22Rv1 (cell line): Measurements from ENCODE around the gene TEX2.
A peak's percentile ranks its signal among the peaks of the same experiment; 100 is the strongest.

Source experiments
- H3K27ac ChIP-seq: fragments of 450-650 bp; 2 replicates; pipeline ENCODE4 v1.5.1; 2017
- CTCF ChIP-seq: fragments of 450-650 bp; IDR thresholded peaks from 2 replicates; pipeline ENCODE4 v1.5.1; 2017; ENCODE audit warnings: mild to moderate bottlenecking
- ZFX ChIP-seq: fragments of 450-650 bp; IDR thresholded peaks from 2 replicates; pipeline ENCODE4 v1.6.1; 2017; ENCODE audit warnings: antibody characterized with exemption, borderline replicate concordance

Gene TEX2

GRCh38 chr17:64150237-64151015 is 112.6 kb downstream of the TEX2 start:
- peak overlapping the region; percentile 98 for H3K27ac ChIP-seq
- TF ChIP-seq ZFX (no peak), CTCF (no peak)

GRCh38 chr17:64149196-64149595 is 113.9 kb downstream of the TEX2 start:
- TF ChIP-seq CTCF (no peak), ZFX (no peak)
- peak overlapping the region; percentile 98 for H3K27ac ChIP-seq

GRCh38 chr17:64148699-64149098 is 114.4 kb downstream of the TEX2 start:
- H3K27ac ChIP-seq, result peak overlapping the region; percentile 98
- no peak for TF ChIP-seq ZFX

- peak overlapping the region; percentile 98 for H3K27ac ChIP-seq
- TF ChIP-seq ZFX (no peak), CTCF (no peak)
Measured at GRCh38 chr17:64148017-64148631, 114.9 kb downstream of the TEX2 start.

DNA sequence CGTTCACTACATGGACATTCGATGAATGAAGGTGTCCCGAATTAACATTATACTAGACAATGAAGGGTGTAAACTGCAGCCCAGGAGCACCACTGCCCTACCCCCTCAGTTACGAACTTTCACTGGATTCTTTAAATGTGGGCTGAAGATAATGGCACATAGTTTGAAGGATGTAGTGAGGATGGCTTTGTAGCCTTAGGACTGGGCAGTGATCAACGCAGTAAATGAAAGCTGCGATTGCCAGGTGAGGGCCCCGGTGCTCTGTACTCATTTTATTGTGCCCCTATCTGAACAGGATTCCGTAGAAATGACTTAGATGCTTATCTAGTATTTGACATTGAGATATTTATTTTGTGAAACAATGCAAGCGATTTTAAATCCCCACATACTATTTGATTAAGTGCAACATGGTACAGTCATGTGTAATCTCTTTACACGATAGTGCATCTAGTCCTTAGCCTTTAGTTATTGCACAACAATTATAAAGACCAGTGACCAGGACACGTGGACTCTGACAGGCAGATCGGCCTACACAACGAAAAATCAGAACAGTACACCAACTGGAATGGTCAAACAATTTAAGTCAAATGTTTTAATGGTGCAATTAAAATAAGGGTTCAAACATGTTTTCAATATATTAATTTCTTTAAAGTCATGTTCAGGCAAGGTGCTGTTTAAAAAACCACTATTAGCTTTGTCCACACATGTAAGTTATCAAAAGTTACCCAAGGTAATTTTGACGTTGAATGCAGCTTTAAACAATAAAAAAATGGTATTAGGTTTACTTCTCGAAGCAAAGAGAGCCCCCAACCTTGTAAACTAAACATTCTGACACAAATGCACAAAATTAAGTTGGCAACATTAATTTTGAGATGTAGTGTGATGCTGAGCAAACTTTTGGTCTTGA is 115.7 kb downstream of the TEX2 start:
- peak overlapping the region; percentile 98 for H3K27ac ChIP-seq
- TF ChIP-seq ZFX, result no peak
- no peak for TF ChIP-seq CTCF

DNA sequence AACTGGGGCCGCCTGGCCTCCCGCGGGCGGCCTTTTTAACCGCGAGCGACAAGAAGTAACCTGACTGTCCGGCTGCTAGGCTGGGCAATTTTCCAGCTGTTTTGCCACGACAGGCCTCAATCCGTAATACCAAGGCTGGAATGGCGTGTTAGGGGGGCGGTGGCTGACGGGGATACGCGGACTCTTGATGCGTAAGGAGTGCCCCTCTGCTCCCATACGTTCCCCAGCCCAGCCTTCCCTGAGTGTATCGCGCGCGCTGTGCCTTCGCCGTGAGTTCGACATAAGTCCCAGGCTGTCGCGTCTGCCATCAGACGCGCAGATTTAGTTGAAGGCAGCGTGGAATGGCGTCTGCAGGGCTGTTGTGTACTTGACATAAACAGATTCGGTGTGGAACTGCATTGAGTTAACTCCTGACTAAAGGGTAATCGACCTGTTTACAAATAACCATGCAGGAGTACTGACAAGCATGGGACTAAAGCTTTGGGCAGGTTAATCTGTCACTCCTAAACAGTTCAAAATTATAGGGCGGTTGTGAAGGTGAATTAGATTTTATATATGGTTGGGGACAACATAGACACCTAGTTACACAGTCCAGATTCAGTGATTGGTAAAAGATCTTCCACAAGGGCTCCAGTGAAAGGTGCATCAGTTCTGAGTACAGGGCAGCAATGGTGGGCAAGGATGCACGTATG is 116.5 kb downstream of the TEX2 start:
- TF ChIP-seq CTCF, result no peak
- TF ChIP-seq ZFX, result no peak

More for the DNA sequence above, 116.5 kb downstream of the TEX2 start:
- H3K27ac ChIP-seq, result peak overlapping the region; percentile 98
